ENCODE results near the gene SLU7. TPM values are rescaled to one million over a fixed set of nuclear protein-coding genes. Genes with fewer than 3 reads are reported as not detected.

Gene SLU7
- total RNA-seq, 1 donor: 75.6 TPM

DNA sequence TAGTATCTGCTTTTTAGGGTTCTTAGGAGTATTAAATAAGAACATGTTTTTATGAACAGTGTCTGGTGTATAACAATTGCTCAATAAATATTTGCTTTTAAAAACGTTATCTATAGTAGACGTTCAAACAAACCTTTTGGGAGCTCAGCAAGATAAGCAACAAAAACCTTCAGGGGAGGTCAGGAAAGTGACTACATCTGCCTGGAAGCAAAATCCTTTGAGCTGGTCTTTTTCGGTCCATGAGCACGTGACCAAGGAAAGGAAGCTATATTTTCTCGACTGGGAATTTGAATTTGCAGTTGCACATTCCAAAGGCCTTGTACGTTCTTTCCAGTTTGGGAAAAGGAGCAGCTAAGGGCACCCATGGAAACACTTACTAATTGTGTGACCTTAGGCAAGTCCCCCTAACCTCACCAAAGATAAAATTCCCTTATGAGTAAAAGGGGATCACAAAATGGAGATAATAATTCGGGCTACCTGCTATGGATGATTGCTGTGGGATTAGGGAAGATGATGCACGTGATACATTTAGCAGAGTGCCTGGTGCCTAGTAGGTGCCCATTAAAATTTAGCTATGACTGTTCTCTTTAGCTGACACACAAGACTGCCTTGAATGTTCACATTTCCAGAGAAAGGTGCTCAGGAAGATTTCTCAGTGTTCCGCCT is 48.1 kb upstream of the SLU7 start:
- Histone ChIP-seq H3K27me3 (ENCODE audit: insufficient read depth, low read length) (no peaks in the 10 kb centered on the region), H3K9me3 (ENCODE audit: low read depth, low read length) (no peaks in the 10 kb centered on the region), H3K4me2 (ENCODE audit: insufficient read depth, low read length) (peak overlapping the region; percentile 78), H3K36me3 (ENCODE audit: insufficient read depth, low read length) (no peaks in the 10 kb centered on the region), H3K4me1 (ENCODE audit: insufficient read depth, low read length) (peaks cover 54% of the 10 kb centered on the region), H4K20me1 (ENCODE audit: insufficient read depth, low read length) (no peaks in the 10 kb centered on the region), H3K79me2 (ENCODE audit: insufficient read depth, low read length) (no peaks in the 10 kb centered on the region), H3K27ac (ENCODE audit: low read depth, low read length) (peak overlapping the region; percentile 40), H2AFZ (ENCODE audit: low read length) (peak overlapping the region; percentile 90), H3K4me3 (ENCODE audit: insufficient read depth, low read length) (peak overlapping the region; percentile 66)
- DNase-seq (ENCODE audit: insufficient read length, low spot score, missing footprints): no peak
- TF ChIP-seq, protein P1, sequence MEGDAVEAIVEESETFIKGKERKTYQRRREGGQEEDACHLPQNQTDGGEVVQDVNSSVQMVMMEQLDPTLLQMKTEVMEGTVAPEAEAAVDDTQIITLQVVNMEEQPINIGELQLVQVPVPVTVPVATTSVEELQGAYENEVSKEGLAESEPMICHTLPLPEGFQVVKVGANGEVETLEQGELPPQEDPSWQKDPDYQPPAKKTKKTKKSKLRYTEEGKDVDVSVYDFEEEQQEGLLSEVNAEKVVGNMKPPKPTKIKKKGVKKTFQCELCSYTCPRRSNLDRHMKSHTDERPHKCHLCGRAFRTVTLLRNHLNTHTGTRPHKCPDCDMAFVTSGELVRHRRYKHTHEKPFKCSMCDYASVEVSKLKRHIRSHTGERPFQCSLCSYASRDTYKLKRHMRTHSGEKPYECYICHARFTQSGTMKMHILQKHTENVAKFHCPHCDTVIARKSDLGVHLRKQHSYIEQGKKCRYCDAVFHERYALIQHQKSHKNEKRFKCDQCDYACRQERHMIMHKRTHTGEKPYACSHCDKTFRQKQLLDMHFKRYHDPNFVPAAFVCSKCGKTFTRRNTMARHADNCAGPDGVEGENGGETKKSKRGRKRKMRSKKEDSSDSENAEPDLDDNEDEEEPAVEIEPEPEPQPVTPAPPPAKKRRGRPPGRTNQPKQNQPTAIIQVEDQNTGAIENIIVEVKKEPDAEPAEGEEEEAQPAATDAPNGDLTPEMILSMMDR (IDR thresholded peaks at IDR 0.05; ENCODE audit: extremely low read depth, low read depth, low read length): no peak

DNA sequence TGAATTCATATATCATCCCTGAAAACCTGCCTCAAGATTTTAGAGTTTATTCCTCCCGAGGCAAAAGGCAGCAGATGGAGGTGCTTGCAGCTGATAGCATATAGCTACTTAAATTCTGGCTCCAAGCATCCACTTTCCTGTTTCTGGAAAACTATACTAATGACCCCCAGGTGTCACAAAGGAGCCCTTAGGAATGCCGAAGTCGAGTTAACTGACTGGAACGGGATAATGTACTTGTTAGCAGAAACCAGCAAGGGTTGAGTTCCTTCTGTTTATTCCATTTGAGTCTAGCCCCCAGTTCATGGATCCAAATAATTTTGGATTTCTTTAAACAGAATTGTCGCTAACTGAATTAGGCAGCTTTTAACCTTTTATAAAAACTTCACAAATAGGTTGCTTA is 47.2 kb upstream of the SLU7 start:
- peaks cover 53% of the 10 kb centered on the region for H3K4me1 ChIP-seq (ENCODE audit: insufficient read depth, low read length)
- H4K20me1 ChIP-seq (ENCODE audit: insufficient read depth, low read length): no peaks in the 10 kb centered on the region
- no peaks in the 10 kb centered on the region for H3K36me3 ChIP-seq (ENCODE audit: insufficient read depth, low read length)
- no peak overlapping the region for H2AFZ ChIP-seq (ENCODE audit: low read length)
- no peaks in the 10 kb centered on the region for H3K9me3 ChIP-seq (ENCODE audit: low read depth, low read length)
- DNase-seq (ENCODE audit: insufficient read length, low spot score, missing footprints): no peak
- H3K4me2 ChIP-seq (ENCODE audit: insufficient read depth, low read length): no peak overlapping the region
- H3K27me3 ChIP-seq (ENCODE audit: insufficient read depth, low read length): no peaks in the 10 kb centered on the region
- no peak overlapping the region for H3K27ac ChIP-seq (ENCODE audit: low read depth, low read length)
- no peak overlapping the region for H3K4me3 ChIP-seq (ENCODE audit: insufficient read depth, low read length)
- no peaks in the 10 kb centered on the region for H3K79me2 ChIP-seq (ENCODE audit: insufficient read depth, low read length)
- TF ChIP-seq, protein P1 (IDR thresholded peaks at IDR 0.05; ENCODE audit: extremely low read depth, low read depth, low read length): no peak

DNA sequence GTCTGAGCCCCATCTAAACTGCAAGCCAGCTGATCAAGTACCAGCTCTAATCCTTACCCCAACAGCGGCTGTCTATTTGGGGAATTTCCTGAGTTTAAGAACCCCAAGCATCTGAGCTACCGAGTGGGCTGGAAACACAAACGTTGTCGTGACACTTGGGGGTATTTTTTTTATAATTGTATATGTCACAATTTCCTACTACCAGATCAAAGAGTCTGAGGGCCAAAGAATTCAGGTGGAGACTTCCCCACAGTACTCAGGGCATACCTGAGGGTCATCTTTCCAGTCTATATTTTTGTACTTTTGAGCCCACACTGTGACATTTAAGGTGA is 45.6 kb upstream of the SLU7 start:
- no peak overlapping the region for H3K4me3 ChIP-seq (ENCODE audit: insufficient read depth, low read length)
- H3K27ac ChIP-seq (ENCODE audit: low read depth, low read length): no peak overlapping the region
- no peak overlapping the region for H3K4me2 ChIP-seq (ENCODE audit: insufficient read depth, low read length)
- no peak for DNase-seq (ENCODE audit: insufficient read length, low spot score, missing footprints)
- H3K9me3 ChIP-seq (ENCODE audit: low read depth, low read length): no peaks in the 10 kb centered on the region
- no peaks in the 10 kb centered on the region for H3K79me2 ChIP-seq (ENCODE audit: insufficient read depth, low read length)
- H2AFZ ChIP-seq (ENCODE audit: low read length): no peak overlapping the region
- no peaks in the 10 kb centered on the region for H3K27me3 ChIP-seq (ENCODE audit: insufficient read depth, low read length)
- H3K36me3 ChIP-seq (ENCODE audit: insufficient read depth, low read length): no peaks in the 10 kb centered on the region
- TF ChIP-seq, protein P1 (IDR thresholded peaks at IDR 0.05; ENCODE audit: extremely low read depth, low read depth, low read length): no peak
- no peaks in the 10 kb centered on the region for H4K20me1 ChIP-seq (ENCODE audit: insufficient read depth, low read length)
- H3K4me1 ChIP-seq (ENCODE audit: insufficient read depth, low read length): peaks cover 45% of the 10 kb centered on the region

DNA sequence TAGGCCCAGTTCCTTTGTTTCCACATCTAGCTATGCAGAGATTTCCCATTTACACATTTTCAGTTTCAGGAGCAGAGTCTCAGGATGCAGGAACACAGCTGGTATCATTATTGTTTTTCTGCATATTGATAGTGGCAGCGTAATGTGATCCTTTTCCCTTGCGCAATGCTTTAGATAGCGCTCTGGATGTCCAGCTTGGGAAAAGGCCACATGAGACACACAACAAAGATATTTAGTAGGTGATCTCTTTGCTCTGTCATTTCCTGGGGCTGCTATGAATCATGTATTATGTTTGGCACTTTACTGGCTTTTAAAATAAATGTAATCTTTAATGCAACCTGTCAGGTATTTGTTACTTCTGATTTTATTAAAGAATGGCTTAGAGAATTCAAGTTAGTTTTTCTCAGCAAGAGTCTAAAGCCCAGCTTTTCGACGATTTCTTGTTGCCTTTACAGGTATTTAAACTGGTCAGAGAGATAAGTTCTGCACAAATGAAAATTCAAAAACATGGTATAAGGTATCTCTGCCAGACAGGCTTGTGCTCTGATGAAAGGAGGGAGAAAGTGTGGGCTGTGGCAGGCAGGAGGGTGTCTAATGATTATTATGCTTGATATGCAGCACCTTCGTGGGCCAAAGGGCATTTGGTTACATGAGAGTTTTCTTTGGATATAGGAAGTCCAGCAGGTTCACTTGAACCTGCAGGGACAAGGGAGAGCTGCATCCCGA is 45.0 kb upstream of the SLU7 start:
- peak overlapping the region; percentile 58 for H3K4me2 ChIP-seq (ENCODE audit: insufficient read depth, low read length)
- H3K4me3 ChIP-seq (ENCODE audit: insufficient read depth, low read length): no peak overlapping the region
- TF ChIP-seq, protein P1 (IDR thresholded peaks at IDR 0.05; ENCODE audit: extremely low read depth, low read depth, low read length): no peak
- peaks cover 44% of the 10 kb centered on the region for H3K4me1 ChIP-seq (ENCODE audit: insufficient read depth, low read length)
- no peaks in the 10 kb centered on the region for H3K27me3 ChIP-seq (ENCODE audit: insufficient read depth, low read length)
- H2AFZ ChIP-seq (ENCODE audit: low read length): no peak overlapping the region
- no peaks in the 10 kb centered on the region for H3K36me3 ChIP-seq (ENCODE audit: insufficient read depth, low read length)
- H3K9me3 ChIP-seq (ENCODE audit: low read depth, low read length): no peaks in the 10 kb centered on the region
- H4K20me1 ChIP-seq (ENCODE audit: insufficient read depth, low read length): no peaks in the 10 kb centered on the region
- no peaks in the 10 kb centered on the region for H3K79me2 ChIP-seq (ENCODE audit: insufficient read depth, low read length)
- H3K27ac ChIP-seq (ENCODE audit: low read depth, low read length): no peak overlapping the region
- peak; percentile 83 for DNase-seq (ENCODE audit: insufficient read length, low spot score, missing footprints)
